NOMO-1 (cell line): ENCODE measurements around the gene ANKLE1.
"Not testable (repeated sequence)": the region's sequence is repeated elsewhere in the genome, so short reads cannot be mapped to it uniquely, and the experiment has no call there.

Experiments used
- DNase-seq, 2 experiments: peaks; one replicate each; lab custom pipeline; 2025; ENCODE audit not compliant: unreplicated experiment in 2 of 2; lab: John Stamatoyannopoulos, UW

ANKLE1 gene

DNA sequence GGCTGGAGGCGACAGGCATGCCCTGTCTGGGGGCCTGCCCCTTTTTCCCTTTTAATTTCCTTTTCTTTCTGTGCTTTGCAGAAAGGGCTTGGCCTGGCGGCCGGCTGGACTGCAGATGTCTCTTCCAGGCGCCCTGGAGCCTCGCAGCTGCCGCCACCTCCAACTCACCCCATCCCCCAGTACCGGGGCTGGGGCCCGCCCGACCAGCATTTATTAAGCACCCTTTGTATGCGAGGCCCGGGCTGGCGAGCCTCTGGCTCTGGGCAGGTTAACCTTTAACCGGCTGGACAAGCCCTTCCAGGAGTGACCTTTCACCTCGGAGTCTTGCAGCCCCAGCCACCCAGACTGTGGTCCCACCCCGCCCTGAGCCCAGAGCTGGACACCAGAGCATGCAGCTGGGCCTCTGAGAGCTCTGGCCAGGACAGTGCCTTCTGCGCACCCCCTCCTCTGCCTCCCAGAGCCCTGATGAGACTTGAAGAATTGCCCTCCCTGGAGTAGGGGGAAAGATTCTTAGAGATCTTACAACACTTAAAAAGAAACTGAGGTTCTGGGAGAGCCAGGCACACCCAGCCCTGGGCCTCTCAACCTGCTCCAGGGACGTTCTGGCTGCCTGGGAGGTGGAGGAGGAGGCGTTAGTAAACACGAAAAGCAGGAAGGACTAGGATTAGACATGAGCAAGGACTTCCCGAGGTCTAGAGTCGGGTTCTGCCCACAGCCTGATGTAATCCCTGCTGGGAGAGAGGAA lies 34.8 kb upstream of the ANKLE1 start:
- peak; percentile 62 to 74 for DNase-seq

DNA sequence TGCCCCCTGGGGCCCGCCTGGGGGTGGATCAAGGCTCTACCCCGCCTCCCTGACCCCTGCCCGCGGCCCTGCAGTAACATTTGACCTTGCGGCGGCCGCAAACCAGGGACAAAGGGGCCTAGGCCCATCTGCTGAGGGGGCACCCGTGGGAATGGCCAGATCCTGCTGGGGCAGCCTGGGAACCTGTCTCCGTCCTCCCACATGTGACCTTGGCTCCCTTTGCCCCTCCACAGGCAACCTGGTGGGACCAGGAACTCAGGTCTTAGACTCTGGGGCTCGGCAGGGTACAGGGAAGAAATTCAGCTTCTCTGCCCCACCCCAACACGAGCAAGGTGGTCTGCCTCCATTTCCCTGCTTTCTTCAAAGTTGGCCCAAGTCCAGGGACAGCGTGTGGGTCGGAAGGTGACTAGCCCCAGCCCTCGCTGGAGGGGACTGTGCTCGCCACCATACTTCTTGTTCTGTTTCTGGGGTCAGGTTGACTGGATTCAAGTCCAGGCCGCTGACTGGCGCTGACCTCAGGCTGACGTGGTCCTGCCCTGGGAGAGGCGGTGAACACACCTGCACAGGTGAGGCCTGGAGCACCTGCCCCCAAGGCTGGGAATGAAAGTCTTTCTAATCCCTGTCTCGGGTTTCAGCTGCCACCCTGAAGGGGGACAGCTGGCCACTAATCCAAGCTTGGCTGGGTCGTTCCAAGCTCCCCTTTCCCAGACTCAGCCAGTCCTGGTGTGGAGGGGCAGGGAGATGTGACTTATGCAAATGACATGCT lies 33.5 kb upstream of the ANKLE1 start:
- DNase-seq: no peak

DNA sequence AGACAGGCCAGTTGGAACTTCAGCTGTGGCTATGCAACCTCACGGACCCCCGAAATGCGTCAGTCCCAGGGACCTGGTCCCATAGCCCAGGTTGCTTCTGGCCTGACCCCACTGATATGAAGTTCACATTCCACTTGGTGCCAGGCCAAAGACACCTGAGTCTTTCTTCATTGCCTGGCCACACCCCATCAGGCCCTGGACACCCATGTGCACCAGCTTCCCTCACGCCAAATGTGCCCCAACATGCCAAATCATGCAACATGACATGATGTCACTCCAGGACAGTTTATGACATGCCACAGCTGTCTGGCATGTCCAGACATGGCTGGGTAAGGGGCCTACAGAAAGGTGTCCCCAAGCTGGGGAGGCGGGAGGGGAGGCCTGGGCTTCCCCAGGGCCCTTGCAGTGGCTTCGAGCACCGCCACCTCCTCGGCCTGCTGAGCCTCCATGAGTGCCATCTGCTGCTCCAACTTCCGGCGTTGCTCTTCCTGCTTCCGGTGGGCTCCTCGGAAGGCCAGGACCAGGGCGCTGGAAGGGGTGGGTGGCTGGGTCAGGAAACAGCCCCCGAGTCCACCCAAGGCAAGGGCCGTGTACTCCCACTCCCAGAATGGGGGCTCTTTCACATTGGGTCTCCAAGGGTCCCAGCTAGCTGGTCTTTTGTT lies 31.7 kb upstream of the ANKLE1 start:
- no peak for DNase-seq

DNA sequence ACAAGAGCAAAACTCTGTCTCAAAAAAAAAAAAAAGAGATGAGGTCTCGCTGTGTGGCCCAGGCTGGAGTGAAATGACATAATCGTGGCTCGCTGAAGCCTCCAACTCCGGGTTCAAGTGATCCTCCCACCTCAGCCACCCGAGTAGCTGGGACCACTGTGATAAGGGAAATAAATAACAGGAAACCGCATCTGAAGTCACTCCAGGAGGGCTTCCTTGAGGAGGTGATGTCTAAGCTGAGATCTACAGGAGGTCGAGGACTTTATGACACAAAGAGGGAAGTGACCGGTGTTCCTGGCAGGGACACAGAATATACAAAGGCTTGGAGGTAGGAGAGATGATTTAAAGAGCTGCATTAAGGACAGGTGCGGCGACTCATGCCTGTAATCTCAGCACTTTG lies 27.1 kb upstream of the ANKLE1 start:
- DNase-seq: no peak

DNA sequence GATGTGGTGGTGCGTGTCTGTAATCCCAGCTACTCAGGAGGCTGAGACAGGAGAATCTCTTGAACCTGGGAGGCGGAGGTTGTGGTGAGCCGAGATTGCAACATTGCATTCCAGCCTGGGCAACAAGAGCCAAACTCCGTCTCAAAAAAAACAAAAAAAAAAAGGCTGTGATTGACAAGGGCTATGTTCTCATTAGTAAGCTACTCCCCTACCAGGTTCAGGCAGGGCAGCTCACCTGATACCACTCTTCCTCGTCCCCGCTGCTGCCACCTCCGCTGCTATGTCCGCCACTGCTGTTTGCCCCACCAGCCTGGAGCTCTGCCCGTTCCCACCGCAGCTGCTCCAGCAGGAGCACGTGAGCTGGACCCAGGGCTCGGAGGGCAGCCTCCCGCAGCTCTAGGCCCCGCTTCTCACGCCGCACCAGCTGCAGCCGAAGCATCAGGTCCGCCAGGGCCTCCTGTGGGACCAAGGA lies 26.5 kb upstream of the ANKLE1 start:
- no peak for DNase-seq

DNA sequence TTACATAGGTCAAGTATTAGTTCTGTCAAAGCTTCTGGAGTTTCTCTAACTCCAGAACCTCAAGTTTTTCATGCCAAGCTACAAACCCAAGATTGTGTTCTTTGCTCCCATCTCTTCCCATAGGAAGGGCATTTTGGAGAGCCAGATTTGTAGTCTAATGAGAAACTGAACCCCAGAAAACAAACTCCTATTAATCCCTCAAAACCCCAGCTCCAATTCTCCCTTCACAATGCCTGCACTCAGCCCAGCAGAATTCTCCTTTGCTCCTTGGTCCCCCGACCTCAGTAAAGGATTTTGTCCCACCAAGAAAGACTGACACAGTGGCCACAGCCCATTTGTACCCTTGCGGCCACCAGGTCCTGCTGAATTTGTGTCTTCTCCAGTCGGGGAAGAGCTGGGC lies 25.6 kb upstream of the ANKLE1 start:
- no peak for DNase-seq

DNA sequence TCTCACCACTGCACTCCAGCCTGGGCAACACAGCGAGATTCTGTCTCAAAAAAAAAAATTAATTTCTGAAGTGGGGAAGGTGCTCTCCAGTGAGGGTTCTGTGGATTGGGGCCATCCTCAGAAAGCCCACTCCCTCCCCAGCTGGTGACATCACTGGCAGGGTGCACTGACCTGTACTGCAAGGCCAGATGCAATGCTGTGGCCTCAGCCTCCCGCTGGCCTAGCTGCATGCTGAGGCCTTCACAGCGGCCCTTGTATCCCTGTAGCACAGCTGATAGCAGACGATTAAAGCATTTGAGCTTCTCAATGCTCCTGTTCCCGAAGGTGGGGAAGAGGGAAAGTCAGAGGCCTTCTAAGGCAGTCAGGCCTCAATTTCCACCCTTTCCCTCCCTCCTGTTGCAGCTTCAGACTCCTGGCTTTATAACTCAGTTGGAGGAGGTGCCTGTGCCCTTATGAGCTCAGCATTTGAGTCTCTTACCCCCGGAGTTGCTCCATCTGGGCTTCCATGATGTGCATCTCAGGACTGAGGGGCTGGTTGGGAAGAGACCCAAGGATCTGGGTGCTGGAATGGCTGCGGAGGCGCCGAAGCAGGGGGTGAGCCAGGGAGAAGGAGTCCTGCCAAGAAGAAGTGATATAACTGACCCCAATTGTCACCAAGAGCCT lies 22.5 kb upstream of the ANKLE1 start:
- DNase-seq: no peak

DNA sequence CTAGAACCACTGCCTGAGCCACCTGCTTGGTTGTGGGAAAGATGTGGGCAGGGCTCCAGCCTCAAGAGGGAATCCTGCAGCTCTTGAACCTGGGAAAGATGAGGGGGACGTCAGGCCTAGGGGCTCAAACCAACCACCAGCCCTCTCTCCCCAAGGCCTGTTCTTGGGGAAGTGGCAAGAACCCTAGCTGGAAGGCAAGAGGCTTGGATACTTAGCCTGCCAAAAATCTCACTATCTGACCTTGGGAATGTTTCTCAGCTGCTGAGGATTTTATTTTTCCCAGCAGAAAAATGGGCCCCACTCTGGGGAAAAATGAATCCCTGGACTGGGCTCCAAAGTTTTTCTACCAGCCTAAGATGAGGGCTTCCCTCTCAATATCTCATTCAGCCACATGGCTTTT lies 21.8 kb upstream of the ANKLE1 start:
- DNase-seq: no peak

DNA sequence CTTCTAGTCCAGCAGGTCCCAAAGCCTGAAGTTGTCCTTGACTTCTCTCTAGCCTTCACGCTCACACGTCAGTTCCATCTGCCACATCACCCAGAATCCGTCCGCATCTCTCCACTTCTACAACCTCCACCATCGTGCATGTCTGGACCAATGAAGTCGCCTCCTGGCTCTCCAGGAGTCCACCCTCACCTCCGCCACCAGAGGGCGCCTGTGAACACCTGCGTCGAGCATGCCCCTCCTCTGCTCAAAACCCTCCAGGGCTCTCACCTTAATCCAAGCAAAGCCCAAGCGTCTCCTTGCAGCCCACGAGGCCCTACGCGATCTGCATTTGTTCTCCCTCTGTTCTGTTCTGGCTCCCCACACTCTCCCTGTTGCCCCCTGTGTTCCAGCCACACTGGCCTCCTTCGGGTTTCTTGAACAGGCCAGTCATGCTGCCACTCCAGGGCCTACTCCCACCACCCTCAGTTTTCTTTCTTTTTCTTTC lies 20.8 kb upstream of the ANKLE1 start:
- DNase-seq: peak; percentile 76 to 78

DNA sequence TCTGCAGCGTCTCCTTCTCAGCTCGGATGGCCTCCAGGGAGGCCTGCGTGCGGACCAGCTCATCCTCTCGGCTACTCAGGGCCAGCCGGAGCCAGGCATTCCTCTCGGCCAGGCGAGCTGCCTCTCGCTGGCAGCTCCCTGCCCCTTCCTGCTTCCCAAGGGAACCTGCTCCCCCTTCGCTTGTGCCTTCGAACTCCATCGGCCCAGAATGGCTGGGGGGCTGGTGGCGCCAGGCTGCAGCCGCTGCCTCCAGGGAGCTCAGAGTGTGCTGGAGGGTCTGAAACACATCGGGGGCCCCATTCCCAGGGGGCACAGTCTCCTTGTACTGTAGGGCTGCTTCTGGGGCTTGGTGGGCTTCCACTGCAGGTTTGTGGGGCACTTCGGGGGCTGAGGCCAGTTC lies 19.1 kb upstream of the ANKLE1 start:
- no peak for DNase-seq

DNA sequence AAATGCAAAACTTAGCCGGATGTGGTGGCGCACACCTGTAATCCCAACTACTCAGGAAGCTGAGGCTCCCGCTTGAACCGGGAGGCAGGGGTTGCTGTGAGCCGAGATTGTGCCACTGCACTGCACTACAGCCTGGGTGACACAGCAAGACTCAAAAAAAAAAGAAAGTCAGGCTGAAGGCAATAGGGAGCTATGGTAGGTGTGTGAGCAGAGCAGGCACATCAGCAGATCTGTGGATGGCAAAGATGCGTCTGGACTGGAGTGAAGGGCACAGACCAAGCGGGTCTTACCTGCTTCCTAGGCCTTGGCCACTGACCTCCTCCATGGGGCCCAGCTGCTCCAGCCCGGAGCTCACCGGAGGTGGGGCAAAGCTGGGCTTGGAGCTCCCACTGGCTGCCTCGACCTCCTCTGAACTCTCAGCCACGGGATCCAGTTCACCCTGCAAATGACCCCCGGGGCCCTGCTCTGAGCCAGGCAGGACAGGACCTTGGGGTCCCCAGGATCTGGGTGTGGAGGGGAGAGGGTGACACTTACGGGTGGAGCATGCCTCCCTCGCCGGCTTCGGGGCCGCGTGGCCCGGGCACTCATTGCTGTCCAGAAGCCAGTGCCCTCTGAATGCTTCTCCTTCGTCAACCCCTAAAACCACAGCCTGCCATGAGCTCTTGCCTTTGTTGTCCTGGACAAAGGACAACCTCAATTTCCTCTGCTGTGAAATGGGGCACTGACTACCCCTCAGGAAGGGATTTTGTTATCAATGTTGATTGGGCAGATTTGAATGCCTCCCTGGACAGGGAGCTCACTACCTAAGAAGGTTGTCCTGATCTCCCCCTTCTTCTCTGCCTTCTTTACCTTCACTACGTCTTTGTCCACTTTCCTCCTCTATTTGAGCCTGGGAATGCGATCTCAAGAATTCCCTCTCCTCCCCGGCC lies 17.7 kb upstream of the ANKLE1 start:
- no peak for DNase-seq

DNA sequence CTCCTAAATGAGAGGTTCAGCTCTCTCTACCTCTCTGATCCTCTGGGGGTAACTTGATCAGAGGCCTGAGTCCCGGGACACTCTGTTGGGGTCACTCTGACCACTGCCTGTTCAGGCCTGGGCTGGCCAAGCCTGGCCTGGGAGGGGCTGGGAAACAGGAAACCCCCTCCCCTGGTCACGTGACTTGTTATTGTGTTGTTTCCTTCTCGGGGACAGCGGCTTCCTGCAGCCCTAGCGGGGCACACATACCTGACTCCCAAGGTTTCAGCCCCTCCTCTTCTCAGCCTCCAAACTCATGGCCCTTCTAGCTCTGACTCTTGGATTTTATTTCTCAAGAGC lies 17.1 kb upstream of the ANKLE1 start, which contains the start of gene USHBP1:
USHBP1 (minus strand) TSS at position 105 of the 339 bp plus-strand sequence. CDS start 446 bp downstream, outside the sequence.
- no peak for DNase-seq

DNA sequence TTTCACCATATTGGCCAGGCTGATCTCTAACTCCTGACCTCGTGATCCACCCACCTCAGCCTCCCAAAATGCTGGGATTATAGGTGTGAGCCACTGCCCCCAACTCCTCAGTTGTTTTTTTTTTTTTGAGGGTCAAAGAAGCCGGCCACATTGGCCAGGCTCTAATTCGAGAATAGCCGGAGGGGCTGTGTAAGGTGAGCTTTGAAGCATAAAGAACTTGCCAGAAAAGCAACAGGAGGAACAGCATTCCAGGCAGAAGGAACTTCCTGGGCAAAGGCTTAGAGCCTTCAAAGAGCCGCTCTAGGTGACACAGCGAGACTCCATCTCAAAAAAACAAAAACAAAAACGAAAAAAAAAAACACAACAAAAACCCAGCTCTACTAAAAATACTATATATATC lies 15.7 kb upstream of the ANKLE1 start:
- DNase-seq: no peak

DNA sequence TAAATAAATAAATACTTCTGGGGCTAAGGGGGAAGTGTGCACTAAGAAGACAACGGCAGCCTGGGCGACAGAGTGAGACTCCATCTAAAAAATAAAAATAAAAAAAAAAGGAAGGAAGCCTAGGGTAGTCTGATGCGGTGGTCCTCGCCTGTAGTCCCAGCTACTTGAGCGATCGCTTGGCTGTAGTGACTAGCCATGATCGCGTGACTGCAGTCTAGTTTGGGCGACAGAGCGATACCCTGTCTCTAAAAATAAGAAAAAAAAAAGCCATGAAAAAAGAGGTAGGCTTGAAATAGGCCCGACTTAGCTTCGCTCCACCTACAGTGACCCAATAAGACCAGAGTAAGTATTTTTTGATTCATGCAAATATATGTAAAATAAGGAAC lies 15.1 kb upstream of the ANKLE1 start:
- DNase-seq: peak in 1 of 2 experiments; percentile 74

DNA sequence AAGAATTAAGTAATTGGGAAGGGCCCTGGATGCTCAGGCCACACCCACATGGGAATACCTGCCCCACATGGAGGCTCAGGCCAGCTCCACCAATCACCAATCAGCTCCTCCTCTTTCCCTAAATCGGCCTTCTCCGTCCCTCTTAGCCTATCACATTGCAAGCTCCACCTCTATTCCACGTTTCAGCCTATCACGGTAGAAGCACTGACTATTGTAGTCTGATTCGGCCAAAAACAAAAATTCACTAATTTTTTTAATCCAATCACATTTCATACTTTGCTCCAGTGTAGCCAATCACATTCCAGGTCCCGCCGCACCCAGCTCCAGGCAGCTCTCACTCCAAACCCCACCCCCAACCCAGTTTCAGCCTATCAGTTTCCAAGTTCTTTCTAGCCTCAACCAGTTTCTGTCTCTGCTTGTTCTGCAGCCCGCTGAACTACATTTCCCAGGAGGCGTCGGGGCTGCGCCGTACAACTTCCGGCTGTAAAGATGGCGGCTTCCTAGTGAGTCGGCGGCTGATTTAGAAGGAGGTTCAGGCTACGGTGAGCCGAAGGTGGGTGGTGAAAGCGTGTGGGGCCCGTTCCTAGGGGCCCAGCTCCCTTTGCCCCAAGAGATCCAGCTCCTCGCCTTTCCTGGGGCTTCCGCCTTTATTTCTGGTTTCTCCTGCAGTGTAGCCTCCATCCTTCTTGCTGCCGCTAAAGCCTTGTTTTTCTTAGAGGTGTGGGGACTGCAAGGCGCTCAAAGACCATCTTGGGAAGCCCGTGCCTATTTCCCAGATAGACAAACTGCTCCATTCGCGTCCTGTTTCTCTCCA lies 14.5 kb upstream of the ANKLE1 start, which contains the start of gene BABAM1:
BABAM1 (plus strand) TSS at position 469 of the 814 bp plus-strand sequence. CDS start 1,364 bp downstream, outside the sequence.
- peak; percentile 99 to 100 for DNase-seq

DNA sequence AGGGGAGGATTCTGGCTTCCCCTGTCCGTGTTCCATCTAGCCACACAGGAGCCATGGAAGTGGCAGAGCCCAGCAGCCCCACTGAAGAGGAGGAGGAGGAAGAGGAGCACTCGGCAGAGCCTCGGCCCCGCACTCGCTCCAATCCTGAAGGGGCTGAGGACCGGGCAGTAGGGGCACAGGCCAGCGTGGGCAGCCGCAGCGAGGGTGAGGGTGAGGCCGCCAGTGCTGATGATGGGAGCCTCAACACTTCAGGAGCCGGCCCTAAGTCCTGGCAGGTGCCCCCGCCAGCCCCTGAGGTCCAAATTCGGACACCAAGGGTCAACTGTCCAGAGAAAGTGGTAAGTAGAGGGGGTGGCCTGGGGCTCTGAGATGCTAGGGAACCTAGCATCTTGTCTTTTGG lies 12.9 kb upstream of the ANKLE1 start:
- DNase-seq: no peak

DNA sequence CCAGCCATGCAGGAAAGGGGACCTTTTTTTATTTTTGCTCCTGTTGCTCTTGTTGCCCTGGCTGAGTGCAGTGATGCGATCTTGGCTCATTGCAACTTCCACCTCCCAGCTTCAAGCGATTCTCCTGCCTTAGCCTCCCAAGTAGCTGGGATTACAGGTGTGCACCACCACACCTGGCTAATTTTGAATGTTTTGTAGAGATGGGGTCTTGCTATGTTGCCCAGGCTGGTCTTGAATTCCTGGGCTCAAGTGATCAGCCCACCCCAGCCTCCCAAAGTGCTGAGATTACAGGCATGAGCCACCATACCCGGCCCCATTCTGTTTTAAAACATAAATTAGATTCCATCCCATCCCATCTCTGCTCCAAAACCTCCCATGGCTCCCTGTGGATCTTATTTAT lies 6.8 kb upstream of the ANKLE1 start:
- DNase-seq: not testable (repeated sequence)

DNA sequence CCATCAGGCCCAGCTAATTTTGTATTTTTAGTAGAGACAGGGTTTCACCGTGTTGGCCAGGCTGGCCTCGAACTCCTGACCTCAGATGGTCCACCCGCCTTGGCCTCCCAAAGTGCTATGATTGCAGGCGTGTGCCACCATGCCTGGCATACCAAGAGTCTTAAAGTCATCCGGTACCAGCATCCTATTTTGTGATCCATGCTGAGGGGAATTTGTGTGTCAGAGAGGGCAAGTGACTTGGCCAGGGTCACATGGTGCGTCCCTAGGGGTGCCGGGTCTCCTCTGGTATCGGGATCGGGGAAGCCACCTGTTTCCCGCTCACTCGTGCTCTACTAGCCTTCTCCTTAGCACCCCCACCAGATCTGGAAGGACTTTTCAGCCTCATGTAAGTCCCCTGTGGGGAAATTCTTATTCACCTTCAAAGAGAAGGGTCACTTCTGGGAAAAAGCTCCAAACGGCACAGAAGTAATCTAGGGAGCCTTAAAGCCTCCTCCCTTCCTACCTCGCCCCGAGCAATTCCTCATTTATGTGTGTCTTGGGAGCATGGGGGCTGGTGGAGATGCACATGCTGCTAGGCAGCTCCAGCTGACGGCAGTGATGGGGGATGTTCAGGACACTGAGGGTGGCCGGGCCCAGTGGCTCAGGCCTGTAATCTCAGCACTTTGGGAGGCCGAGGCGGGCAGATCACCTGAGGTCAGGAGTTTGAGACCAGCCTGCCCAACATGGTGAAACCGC lies 6.1 kb upstream of the ANKLE1 start:
- no peak for DNase-seq
